ENCODE results near the gene CHADL.
"Not testable (repeated sequence)": the region's sequence is repeated elsewhere in the genome, so short reads cannot be mapped to it uniquely, and the experiment has no call there.

CHADL gene

DNA sequence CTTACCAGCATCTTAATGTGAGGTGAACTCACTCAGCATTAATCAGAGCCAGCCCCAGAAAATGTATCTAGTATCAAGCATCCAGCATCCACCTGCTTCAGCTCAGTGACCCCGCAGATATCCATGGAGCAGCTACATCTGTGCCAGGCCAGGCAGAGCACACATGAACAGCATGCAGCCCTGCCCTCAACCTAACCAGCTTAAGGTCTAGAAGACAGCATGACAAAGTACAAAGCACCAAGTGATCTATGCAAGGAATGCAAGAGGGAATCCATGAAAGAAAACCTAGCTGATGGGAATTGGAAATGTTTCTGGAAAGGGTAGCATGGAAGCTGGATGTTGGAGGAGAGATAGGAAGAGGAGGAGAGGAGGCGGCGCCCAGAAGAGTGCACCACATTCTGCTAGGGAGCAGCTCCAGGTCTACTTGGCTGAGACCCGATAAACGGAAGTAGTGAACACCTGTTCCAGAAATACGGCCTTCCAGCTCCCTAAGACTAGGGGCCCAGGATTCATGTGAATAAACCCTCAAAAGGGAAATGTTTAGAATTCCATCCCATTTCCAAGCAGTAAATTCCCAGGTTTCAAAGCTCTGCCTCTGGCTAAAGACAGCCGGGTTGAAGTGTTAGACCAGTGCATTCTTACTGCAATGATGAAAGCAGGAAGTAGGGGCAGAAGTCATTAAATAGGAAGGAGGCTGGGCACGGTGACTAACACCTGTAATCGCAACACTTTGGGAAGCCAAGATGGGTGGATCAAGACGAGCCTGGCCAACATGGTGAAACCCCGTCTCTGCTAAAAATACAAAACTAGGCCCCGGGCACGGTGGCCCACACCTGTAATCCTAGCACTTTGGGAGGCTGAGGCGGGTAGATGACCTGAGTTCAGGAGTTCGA is 59.1 kb downstream of the CHADL start:
- no peak for DNase-seq

DNA sequence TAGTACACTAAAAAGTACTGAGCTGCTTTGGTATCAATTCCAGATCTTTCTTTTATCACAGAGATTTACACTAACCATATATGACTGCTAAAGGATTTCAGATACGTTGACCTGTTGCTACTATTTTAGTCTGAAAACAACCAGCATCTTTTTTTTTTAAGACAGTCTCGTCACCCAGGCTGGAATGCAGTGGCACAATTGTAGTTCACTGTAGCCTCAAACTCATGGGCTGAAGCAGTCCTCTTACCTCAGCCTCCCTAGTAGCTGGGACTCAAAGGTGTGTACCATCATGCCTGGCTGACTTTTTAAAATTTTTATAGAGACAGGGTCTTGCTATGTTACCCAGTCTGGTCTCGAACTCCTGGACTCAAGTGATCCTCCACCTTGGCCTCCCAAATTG is 59.8 kb downstream of the CHADL start:
- no peak for DNase-seq

DNA sequence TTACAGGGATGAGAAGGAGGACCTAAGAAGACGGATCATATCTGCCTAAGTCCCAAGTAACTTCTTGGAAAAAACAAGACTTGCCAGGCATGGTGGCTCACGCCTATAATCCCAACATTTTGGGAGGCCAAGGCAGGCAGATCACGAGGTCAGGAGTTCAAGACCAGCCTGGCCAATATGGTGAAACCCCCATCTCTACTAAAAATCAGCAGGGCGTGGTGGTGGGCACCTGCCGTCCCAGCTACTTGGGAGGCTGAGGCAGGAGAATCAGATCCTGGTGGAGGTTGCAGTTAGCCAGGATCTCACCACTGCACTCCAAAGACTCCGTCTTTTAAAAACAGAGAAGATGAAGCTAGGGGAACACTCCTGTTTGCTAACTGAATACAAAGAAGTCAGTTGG is 60.4 kb downstream of the CHADL start:
- DNase-seq, result not testable (repeated sequence)

All from NCI-H69 (cell line).